Measurements from ENCODE around the gene CPZ. TPM values are rescaled to one million over a fixed set of nuclear protein-coding genes. Genes with fewer than 3 reads are reported as not detected.
A peak's percentile ranks its signal among the peaks of the same experiment; 100 is the strongest.

Gene CPZ
- total RNA-seq, 1 donor from 2014 or later, result 3.5 TPM

DNA sequence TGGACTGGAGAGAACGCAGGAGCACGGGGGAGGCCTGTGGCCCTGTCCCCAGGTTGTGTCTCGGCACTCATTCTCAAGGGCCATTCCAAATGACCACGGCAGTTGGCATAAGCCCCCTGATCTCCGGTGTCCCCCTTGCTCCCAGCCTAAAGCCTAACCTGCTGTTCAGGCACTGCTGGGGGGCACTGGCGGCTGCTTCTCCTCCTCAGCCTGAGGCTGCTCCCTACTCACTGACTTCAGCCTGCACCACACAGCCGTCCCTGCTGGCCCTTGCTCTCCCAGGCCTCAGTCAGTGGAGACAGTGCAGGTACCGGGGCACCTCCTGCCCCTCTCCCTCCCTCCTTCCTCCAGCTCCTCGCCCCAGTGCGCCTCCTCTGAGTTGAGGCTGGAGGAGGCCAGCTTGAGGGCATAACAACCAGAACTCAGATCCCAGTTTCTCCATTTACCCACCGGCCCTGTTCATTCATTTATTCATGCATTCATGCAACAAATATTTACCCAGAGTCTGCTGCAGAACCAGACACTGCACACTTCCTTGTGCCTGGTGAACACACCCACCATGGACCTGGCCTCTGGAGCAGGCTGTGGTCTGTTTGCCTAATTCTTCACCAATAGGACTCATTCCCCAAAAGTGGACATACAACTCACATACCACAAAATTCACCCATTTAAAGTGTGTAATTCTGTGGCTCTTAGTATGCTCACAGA, 65.0 kb downstream of the CPZ start:
- Histone ChIP-seq H3K9me3 (no peaks in the 10 kb centered on the region), H3K27me3 (no peaks in the 10 kb centered on the region), H3K4me1 (no peaks in the 10 kb centered on the region), H3K27ac (no peak overlapping the region), H3K36me3 (no peaks in the 10 kb centered on the region), H3K4me3 (no peak overlapping the region)
- peak in 1 of 2 donors; percentile 19 for DNase-seq (ENCODE audit: low spot score in 2 of 2)
- TF ChIP-seq CTCF (IDR thresholded peaks at IDR 0.05), result no peak
- intact Hi-C loops (cut with DNase I), result no loop called here

DNA sequence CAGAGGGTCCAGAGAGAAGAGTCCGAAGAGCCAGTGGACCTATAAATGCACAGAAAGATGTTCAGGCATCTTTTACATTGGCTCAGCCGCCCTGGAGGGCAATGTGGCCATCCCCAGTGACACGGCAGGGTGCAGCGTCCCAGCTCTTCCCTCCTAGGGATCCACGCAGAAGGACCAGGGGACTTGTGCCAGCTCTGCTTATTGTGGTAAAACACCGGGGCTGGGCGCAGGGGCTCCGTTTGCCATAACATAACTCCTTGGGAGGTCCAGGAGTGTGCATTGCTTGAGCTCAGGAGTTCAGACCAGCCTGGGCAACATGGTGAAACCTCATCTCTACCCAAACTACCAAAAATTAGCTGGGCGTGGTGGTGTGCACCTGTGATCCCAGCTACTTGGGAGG, 70.2 kb downstream of the CPZ start:
- H3K27me3 ChIP-seq, result no peaks in the 10 kb centered on the region
- no peak for DNase-seq (ENCODE audit: low spot score in 2 of 2)
- intact Hi-C loops (cut with DNase I), result no loop called here
- H3K9me3 ChIP-seq, result no peaks in the 10 kb centered on the region
- no peak overlapping the region for H3K27ac ChIP-seq
- H3K4me1 ChIP-seq, result no peaks in the 10 kb centered on the region
- H3K4me3 ChIP-seq, result no peak overlapping the region
- TF ChIP-seq CTCF (IDR thresholded peaks at IDR 0.05), result no peak
- H3K36me3 ChIP-seq, result no peaks in the 10 kb centered on the region

GRCh38 chr4:8664031-8664805, 71.7 kb downstream of the CPZ start:
- no peak for TF ChIP-seq CTCF (IDR thresholded peaks at IDR 0.05)
- Histone ChIP-seq H3K9me3 (no peaks in the 10 kb centered on the region), H3K4me1 (no peaks in the 10 kb centered on the region), H3K4me3 (no peak overlapping the region), H3K36me3 (no peaks in the 10 kb centered on the region), H3K27ac (no peak overlapping the region), H3K27me3 (no peaks in the 10 kb centered on the region)
- intact Hi-C loops (cut with DNase I), result no loop called here
- DNase-seq (ENCODE audit: low spot score in 2 of 2), result no peak

DNA sequence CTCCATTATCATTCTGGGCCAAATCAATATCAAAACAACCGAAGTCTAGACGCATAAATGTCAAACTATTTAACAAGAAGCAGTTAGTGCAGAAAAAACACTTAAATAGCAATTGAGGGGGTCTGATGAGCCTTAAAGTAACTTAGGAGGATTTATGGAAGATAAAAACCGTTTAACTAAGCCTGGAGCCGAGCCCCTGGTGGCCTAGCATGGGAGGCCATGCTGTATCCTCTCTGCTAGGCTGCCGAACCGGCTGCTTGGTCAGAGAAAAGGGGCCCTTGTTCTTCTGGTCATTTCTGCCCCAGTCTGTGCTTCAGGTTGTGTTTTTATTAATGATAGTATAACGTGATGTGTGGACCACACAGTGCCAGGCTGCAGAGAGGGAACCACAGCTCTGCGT, 72.4 kb downstream of the CPZ start:
- no peak for DNase-seq (ENCODE audit: low spot score in 2 of 2)
- TF ChIP-seq CTCF (IDR thresholded peaks at IDR 0.05), result no peak

DNA sequence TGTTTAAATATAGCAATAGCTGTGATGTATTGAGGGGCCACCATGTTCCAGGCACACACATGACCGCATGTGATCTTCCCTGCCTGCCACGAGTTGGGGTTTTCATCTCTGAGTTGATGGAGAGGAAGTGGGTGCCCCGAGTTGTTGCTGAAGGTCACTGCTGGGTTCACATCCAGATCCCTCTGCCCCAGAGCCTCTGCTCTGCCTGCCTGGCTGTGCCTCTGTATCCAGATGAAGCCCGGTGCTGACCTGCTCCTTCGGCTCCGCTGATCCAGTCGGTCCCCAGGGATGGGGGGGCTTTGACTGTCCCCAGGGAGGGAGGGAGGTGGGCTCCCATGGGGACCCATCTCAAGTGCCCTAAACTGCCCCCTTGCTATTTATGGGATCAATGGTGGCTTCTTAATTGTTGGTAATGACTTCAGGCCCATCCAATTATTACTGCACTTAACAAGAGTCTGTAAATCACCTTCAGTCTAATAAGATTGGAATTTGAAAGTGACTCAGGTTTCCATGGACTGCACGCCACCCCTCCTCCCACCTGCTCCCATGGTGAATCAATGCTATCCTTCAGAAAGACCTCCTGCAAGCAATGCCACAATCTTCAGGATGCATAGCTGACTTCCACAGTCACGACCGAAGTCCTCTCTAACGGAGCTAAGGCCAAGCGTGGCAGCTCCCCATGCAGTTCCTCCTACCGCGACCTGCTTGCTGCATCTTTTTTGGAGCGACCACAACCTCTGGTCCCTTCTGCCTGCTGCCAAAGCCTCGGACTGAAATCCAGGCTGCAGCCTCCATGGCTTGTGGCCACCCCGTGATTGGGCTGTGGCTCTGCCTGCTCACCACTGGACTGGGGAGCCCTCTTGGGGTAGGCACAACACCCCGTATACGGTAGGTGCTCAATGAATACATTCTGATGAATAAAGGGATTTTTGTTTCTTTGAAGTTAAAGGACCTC, 73.1 kb downstream of the CPZ start:
- no peak overlapping the region for H3K27ac ChIP-seq
- no peak for DNase-seq (ENCODE audit: low spot score in 2 of 2)
- no peaks in the 10 kb centered on the region for H3K36me3 ChIP-seq
- H3K4me3 ChIP-seq, result no peak overlapping the region
- no peaks in the 10 kb centered on the region for H3K9me3 ChIP-seq
- H3K4me1 ChIP-seq, result no peaks in the 10 kb centered on the region
- intact Hi-C loops (cut with DNase I), result no loop called here
- TF ChIP-seq CTCF (IDR thresholded peaks at IDR 0.05), result no peak
- no peaks in the 10 kb centered on the region for H3K27me3 ChIP-seq

More for the DNA sequence above, 72.4 kb downstream of the CPZ start:
- H3K27me3 ChIP-seq, result no peaks in the 10 kb centered on the region
- no peaks in the 10 kb centered on the region for H3K36me3 ChIP-seq
- no peak overlapping the region for H3K4me3 ChIP-seq
- H3K9me3 ChIP-seq, result no peaks in the 10 kb centered on the region
- H3K27ac ChIP-seq, result no peak overlapping the region
- no peaks in the 10 kb centered on the region for H3K4me1 ChIP-seq
- intact Hi-C loops (cut with DNase I), result no loop called here

Measured in ascending aorta (tissue), 2 donors.